GM06990 (cell line): ENCODE results near the gene LCE2D.

Experiments used
- DNase-seq: peaks from one replicate; pipeline ENCODE4 v3.0.0-alpha.2; 2011; ENCODE audit not compliant: insufficient read length; ENCODE audit errors: extremely low read depth
- H3K27me3 ChIP-seq: replicated peaks from 2 replicates; pipeline ENCODE4 v1.6.0; 2011; ENCODE audit warnings: low read length; ENCODE audit not compliant: control insufficient read depth, insufficient read depth
- H3K36me3 ChIP-seq: 2 replicates; pipeline ENCODE4 v1.5.1; 2011; ENCODE audit warnings: low read length; ENCODE audit not compliant: control insufficient read depth, insufficient read depth
- H3K4me3 ChIP-seq: replicated peaks from 2 replicates; pipeline ENCODE4 v1.5.1; 2011; ENCODE audit warnings: low read depth, mild to moderate bottlenecking, control low read depth, low read length
- TF ChIP-seq, protein P1 (sequence below): IDR thresholded peaks from 2 replicates; pipeline ENCODE4 v1.5.1; 2011; ENCODE audit warnings: low read length, control low read depth, mild to moderate bottlenecking, inconsistent platforms; ENCODE audit not compliant: insufficient read depth, poor library complexity, severe bottlenecking

LCE2D gene, protein sequence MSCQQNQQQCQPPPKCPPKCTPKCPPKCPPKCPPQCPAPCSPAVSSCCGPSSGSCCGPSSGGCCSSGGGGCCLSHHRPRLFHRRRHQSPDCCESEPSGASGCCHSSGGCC

DNA sequence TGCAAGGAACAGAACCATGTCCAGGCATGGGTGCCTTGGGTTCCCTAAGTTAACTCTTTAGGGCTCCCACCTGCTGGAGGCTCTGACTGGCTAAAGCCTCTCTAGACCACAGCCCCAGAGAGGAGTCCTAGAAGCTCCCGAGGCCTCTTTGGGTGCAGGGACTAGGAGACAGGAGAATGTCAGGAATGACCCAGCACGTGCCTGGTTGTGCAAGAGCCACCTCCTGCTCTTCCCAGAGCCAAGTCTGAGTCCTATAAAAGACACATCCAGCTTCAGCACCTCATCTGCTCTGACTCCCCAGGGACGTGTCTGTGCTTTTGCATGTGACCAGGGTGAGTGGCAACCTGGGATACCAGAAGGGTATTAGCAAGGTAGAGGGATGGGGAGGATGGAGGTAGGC, at the start of gene LCE2D:
TSS of gene LCE2D (plus strand) at position 283 of the 400 bp plus-strand sequence. CDS start 726 bp downstream, outside the sequence.
- H3K36me3 ChIP-seq, result no peaks in the 10 kb centered on the region
- TF ChIP-seq, protein P1, sequence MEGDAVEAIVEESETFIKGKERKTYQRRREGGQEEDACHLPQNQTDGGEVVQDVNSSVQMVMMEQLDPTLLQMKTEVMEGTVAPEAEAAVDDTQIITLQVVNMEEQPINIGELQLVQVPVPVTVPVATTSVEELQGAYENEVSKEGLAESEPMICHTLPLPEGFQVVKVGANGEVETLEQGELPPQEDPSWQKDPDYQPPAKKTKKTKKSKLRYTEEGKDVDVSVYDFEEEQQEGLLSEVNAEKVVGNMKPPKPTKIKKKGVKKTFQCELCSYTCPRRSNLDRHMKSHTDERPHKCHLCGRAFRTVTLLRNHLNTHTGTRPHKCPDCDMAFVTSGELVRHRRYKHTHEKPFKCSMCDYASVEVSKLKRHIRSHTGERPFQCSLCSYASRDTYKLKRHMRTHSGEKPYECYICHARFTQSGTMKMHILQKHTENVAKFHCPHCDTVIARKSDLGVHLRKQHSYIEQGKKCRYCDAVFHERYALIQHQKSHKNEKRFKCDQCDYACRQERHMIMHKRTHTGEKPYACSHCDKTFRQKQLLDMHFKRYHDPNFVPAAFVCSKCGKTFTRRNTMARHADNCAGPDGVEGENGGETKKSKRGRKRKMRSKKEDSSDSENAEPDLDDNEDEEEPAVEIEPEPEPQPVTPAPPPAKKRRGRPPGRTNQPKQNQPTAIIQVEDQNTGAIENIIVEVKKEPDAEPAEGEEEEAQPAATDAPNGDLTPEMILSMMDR, result no peak
- no peak for DNase-seq
- peaks cover 2% of the 10 kb centered on the region for H3K27me3 ChIP-seq
- no peak within 1 kb of the TSS for H3K4me3 ChIP-seq

DNA sequence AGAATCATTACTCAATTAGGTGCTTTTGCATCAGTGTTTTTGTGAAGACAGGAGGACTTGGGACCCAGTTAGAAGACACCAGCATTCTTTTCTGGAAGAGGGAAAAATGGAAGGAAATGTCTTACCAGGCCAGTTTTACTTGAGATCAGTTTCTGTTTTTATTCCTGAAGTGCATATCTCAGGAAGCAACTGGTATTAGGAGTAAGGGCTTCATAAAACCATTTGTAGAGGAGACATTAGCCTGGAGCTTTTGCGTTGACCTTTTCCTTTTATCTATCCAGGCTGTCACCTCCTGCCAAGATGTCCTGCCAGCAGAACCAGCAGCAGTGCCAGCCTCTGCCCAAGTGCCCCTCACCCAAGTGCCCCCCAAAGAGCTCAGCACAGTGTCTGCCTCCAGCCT, 49.7 kb upstream of the LCE2D start, which contains the start of gene LCE3B:
TSS of gene LCE3B (plus strand) at position 301 of the 400 bp plus-strand sequence. CDS start at position 301, 0 bp downstream.
- no peak for DNase-seq
- Histone ChIP-seq H3K4me3 (no peak within 1 kb of the TSS), H3K36me3 (no peaks in the 10 kb centered on the region), H3K27me3 (no peaks in the 10 kb centered on the region)
- TF ChIP-seq, protein P1, result no peak

DNA sequence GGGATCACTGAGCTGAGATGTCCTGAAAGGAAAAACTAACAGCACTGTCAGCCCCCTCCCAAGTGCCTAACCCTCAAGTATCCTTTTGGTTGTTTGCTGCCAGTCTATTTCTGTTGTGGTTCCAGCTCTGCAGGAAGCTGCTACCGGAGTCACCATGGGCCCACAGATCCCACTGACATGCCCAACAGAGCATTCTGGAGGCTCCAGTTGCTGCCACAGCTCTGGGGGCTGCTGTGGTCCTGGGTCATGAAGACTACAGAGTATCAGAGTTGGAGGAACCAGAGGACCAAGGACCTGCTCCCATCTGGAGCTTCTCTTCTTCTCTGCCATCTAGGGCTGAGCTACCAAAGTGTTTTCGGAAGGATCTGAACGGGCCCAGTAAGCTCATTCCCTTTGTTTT, 41.2 kb upstream of the LCE2D start:
- no peak for DNase-seq
- H3K36me3 ChIP-seq, result no peaks in the 10 kb centered on the region
- H3K4me3 ChIP-seq, result no peak overlapping the region
- H3K27me3 ChIP-seq, result no peaks in the 10 kb centered on the region; the same call in 1 of the 2 replicates
- TF ChIP-seq, protein P1, result no peak

DNA sequence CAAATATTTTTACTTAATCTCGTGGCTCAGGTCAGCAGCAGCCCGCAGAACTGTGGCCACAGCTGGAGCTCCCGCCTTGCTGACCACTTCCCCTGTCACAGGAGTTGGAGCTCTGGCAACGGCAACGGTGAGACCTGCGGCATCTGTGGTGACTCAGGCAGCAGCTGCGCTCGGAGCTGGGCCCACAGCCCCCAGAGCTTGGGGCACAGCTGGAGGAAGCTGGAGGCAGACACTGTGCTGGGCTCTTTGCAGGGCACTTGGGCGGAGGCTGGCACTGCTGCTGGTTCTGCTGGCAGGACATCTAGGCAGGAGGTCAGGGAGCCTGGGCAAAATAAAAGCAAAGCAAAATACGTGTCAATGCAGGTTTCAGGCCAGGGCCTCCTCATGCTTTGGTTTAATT, 40.4 kb upstream of the LCE2D start, which contains the start of gene LCE3A:
TSS of gene LCE3A (minus strand) at position 301 of the 400 bp plus-strand sequence. CDS start at position 301, 0 bp downstream.
- Histone ChIP-seq H3K4me3 (no peak within 1 kb of the TSS), H3K27me3 (no peaks in the 10 kb centered on the region; the same call in 1 of the 2 replicates), H3K36me3 (no peaks in the 10 kb centered on the region)
- TF ChIP-seq, protein P1, result no peak
- peak; percentile 55 for DNase-seq

DNA sequence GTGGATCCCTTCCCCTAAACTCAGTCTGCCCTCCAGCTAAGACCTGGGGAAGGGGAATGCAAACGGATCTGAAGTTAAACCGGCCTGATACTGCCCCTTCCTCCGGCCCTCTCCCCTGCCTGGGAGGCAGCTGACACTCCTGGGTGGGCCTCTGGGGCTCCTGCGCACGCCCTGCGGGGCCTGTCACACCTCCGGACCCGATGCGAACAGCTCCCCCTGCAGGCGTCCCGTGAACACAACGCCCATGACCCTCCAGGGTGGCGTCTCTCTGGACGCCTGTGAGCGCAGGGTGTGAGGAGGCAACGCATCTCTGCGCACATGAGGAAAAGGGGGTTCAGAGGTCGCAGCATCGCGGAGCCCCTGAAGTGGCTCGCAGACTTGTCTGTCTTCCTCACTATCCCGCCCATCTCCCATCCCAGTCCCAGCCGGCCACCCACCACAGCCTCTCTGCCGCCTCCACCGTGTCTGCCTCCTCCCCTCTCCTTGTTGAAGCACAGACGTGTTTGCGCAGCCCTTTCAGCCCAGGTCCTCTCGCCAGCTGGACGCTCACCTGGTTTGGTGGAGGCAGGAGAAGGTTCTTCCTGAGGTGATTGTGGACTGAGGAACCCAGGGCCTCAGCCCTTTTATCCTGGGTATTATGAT, 39.9 kb upstream of the LCE2D start:
- Histone ChIP-seq H3K27me3 (no peaks in the 10 kb centered on the region; the same call in 1 of the 2 replicates), H3K4me3 (no peak overlapping the region), H3K36me3 (no peaks in the 10 kb centered on the region)
- DNase-seq, result peak; percentile 44
- TF ChIP-seq, protein P1, result peak; percentile 64

DNA sequence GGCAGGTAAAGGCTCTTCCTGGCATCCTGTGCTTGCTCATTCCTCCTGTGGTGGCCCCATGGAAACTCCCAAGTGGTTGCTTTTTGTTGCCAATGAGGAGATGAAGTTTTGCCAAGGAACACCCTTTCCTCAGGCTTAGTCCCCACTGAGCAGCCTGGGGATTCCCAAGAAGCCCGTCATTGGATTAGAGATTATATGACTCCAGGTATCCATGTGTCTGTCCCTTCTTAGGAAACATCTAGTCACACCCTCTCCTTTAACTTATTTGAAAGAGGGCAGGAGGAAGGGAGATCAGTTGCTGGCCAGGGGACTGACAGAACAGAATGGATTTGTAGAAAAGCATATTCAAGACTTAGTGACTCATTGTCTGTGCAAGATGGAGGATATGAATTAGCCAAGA, 36.4 kb upstream of the LCE2D start:
- TF ChIP-seq, protein P1, result no peak
- no peak overlapping the region for H3K4me3 ChIP-seq
- H3K36me3 ChIP-seq, result no peaks in the 10 kb centered on the region
- no peaks in the 10 kb centered on the region; the same call in 1 of the 2 replicates for H3K27me3 ChIP-seq
- no peak for DNase-seq
